OCI-LY1 (cell line): ENCODE data around the gene NSUN2.

Experiments used
- H2AFZ ChIP-seq: fragments of 200-600 bp; sonication (generic), shearing (Covaris generic); 2 replicates; pipeline ENCODE4 v1.6.0; 2014; ENCODE audit warnings: antibody characterized with exemption, mild to moderate bottlenecking, low read length
- H3F3A ChIP-seq: fragments of 200-600 bp; sonication (generic), shearing (Covaris generic); 2 replicates; pipeline ENCODE4 v1.6.0; 2014; ENCODE audit warnings: mild to moderate bottlenecking, antibody characterized with exemption, low read length, moderate library complexity; ENCODE audit not compliant: insufficient read depth
- H3K27ac ChIP-seq: fragments of 200-600 bp; sonication (generic); 2 replicates; pipeline ENCODE4 v1.5.1; 2014; ENCODE audit warnings: low read length, mixed run types, mild to moderate bottlenecking, low read depth; ENCODE audit not compliant: poor library complexity, severe bottlenecking
- H3K27me3 ChIP-seq: fragments of 200-600 bp; sonication (generic); 2 replicates; pipeline ENCODE4 v1.6.0; 2014; ENCODE audit warnings: antibody characterized with exemption, mild to moderate bottlenecking, low read length, moderate library complexity; ENCODE audit not compliant: insufficient read depth
- H3K36me3 ChIP-seq: fragments of 200-600 bp; sonication (generic); 2 replicates; pipeline ENCODE4 v1.6.1; 2014; ENCODE audit warnings: mild to moderate bottlenecking, antibody characterized with exemption, low read length, moderate library complexity, mixed read lengths; ENCODE audit not compliant: insufficient read depth
- H3K4me1 ChIP-seq: fragments of 200-600 bp; sonication (generic); 2 replicates; pipeline ENCODE4 v1.5.1; 2014; ENCODE audit warnings: mild to moderate bottlenecking, low read length, moderate library complexity; ENCODE audit not compliant: insufficient read depth, severe bottlenecking
- H3K4me2 ChIP-seq: fragments of 200-600 bp; sonication (generic), shearing (Covaris generic); 2 replicates; pipeline ENCODE4 v1.6.1; 2014; ENCODE audit warnings: low read length
- H3K4me3 ChIP-seq: fragments of 200-600 bp; sonication (generic); 2 replicates; pipeline ENCODE4 v1.5.1; 2014; ENCODE audit warnings: low read length, low read depth, mild to moderate bottlenecking, mixed read lengths; ENCODE audit not compliant: poor library complexity, severe bottlenecking
- H3K79me2 ChIP-seq: fragments of 200-600 bp; shearing (Covaris generic); 2 replicates; pipeline ENCODE4 v1.6.1; 2016; ENCODE audit warnings: mixed run types, low read length, mixed read lengths; ENCODE audit not compliant: insufficient read depth
- H3K9ac ChIP-seq: fragments of 200-600 bp; sonication (generic), shearing (Covaris generic); 2 replicates; pipeline ENCODE4 v1.6.1; 2014; ENCODE audit warnings: mild to moderate bottlenecking, low read length, mixed read lengths
- H3K9me2 ChIP-seq: fragments of 200-600 bp; sonication (generic), shearing (Covaris generic); 2 replicates; pipeline ENCODE4 v1.6.1; 2014; ENCODE audit warnings: low read depth, mild to moderate bottlenecking, low read length, mixed read lengths
- H3K9me3 ChIP-seq: fragments of 200-600 bp; shearing (Covaris generic); 2 replicates; pipeline ENCODE4 v1.6.1; 2014; ENCODE audit warnings: low read length, mixed read lengths
- H4K20me1 ChIP-seq: fragments of 200-600 bp; sonication (generic), shearing (Covaris generic); 2 replicates; pipeline ENCODE4 v1.6.0; 2016; ENCODE audit warnings: mild to moderate bottlenecking, low read length; ENCODE audit not compliant: insufficient read depth
- EZH2 ChIP-seq: fragments of 200-600 bp; sonication (generic), shearing (Covaris generic); IDR thresholded peaks from 2 replicates; pipeline ENCODE4 v1.8.0; 2017; ENCODE audit warnings: borderline replicate concordance, mixed run types, mild to moderate bottlenecking, antibody characterized with exemption, low read length, moderate library complexity, mixed read lengths
- TF ChIP-seq, protein P1 (sequence below): fragments of 200-600 bp; sonication (generic), shearing (Covaris generic); IDR thresholded peaks from 2 replicates; pipeline ENCODE4 v1.5.1; 2017; ENCODE audit warnings: mild to moderate bottlenecking, antibody characterized with exemption, low read length, moderate library complexity, mixed read lengths

NSUN2 gene

DNA sequence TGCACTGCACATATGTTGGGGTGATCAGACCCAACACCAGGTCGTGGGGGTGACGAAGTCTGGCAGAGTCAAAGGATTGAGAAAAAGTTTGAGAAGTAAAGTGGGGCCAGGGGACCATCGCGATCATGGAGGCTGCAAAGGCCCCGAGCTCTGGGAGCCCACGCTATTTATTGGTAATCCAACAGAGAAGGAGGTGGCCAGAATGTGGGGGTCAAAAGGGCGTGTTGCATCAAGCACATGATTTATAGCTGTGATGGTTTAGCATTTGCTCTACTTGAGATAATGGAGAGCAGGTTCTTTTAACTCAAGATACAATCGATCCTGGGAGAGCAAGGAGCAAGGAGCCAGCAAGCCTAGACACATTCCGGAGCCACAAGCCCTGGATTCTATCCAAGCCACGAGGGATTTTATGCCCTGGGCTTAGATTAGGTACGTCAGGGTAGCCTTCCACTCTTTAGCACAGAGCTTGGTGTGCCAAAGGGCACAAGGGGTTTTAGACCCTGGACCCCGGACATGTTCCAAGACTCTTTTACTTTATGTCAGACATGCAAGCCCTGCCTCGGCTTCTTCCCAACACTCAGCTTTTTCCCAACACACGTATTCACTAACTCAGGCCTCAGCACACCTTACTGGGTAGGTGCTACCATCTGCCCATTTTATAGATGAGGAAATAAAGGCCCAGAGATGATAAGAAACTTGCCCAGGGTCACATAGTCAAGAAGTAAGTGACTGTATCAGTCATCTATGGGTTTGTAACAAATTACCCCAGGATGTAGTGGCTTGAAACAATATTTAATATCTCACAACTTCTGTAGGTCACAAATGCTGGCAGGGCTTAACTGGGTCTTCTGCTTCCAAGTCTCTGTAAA is 39.5 kb downstream of the NSUN2 start:
- Histone ChIP-seq H3K4me2 (no peak overlapping the region), H3K9me2 (no peaks in the 10 kb centered on the region), H3K9me3 (no peaks in the 10 kb centered on the region), H3K79me2 (no peaks in the 10 kb centered on the region), H3K4me3 (no peak overlapping the region), H3K36me3 (peaks cover 23% of the 10 kb centered on the region), H3K4me1 (no peaks in the 10 kb centered on the region), H3K27me3 (no peaks in the 10 kb centered on the region), H3K9ac (no peak overlapping the region), H3K27ac (no peak overlapping the region), H4K20me1 (no peaks in the 10 kb centered on the region), H3F3A (no peaks in the 10 kb centered on the region), H2AFZ (no peak overlapping the region)
- TF ChIP-seq EZH2, result no peak
- TF ChIP-seq, protein P1, sequence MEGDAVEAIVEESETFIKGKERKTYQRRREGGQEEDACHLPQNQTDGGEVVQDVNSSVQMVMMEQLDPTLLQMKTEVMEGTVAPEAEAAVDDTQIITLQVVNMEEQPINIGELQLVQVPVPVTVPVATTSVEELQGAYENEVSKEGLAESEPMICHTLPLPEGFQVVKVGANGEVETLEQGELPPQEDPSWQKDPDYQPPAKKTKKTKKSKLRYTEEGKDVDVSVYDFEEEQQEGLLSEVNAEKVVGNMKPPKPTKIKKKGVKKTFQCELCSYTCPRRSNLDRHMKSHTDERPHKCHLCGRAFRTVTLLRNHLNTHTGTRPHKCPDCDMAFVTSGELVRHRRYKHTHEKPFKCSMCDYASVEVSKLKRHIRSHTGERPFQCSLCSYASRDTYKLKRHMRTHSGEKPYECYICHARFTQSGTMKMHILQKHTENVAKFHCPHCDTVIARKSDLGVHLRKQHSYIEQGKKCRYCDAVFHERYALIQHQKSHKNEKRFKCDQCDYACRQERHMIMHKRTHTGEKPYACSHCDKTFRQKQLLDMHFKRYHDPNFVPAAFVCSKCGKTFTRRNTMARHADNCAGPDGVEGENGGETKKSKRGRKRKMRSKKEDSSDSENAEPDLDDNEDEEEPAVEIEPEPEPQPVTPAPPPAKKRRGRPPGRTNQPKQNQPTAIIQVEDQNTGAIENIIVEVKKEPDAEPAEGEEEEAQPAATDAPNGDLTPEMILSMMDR, result no peak

GRCh38 chr5:6592601-6593000 is 40.2 kb downstream of the NSUN2 start:
- H3K27ac ChIP-seq, result no peak overlapping the region
- no peak overlapping the region for H3K4me2 ChIP-seq
- H3K36me3 ChIP-seq, result peaks cover 16% of the 10 kb centered on the region
- no peak overlapping the region for H3K9ac ChIP-seq
- H3K9me2 ChIP-seq, result no peaks in the 10 kb centered on the region
- no peaks in the 10 kb centered on the region for H3K27me3 ChIP-seq
- H3K4me3 ChIP-seq, result no peak overlapping the region
- H3K9me3 ChIP-seq, result no peaks in the 10 kb centered on the region
- H3K4me1 ChIP-seq, result no peaks in the 10 kb centered on the region
- H3K79me2 ChIP-seq, result no peaks in the 10 kb centered on the region
- no peaks in the 10 kb centered on the region for H3F3A ChIP-seq
- H2AFZ ChIP-seq, result no peak overlapping the region
- TF ChIP-seq EZH2, result no peak
- TF ChIP-seq, protein P1, result no peak
- H4K20me1 ChIP-seq, result no peaks in the 10 kb centered on the region

GRCh38 chr5:6591671-6592288 is 41.1 kb downstream of the NSUN2 start:
- Histone ChIP-seq H3K9ac (no peak overlapping the region), H4K20me1 (no peaks in the 10 kb centered on the region), H3K27me3 (no peaks in the 10 kb centered on the region), H3K9me3 (no peaks in the 10 kb centered on the region), H3K27ac (no peak overlapping the region), H3F3A (no peaks in the 10 kb centered on the region), H2AFZ (no peak overlapping the region), H3K9me2 (no peaks in the 10 kb centered on the region), H3K4me1 (no peaks in the 10 kb centered on the region), H3K36me3 (peaks cover 7% of the 10 kb centered on the region), H3K79me2 (no peaks in the 10 kb centered on the region), H3K4me2 (no peak overlapping the region), H3K4me3 (no peak overlapping the region)
- no peak for TF ChIP-seq EZH2
- TF ChIP-seq, protein P1, result no peak
